ENCODE data around the gene KLF3.

The KLF3 gene

GRCh38 chr4:38674258-38675144 is 10.5 kb downstream of the KLF3 start:
- no peak for DNase-seq

GRCh38 chr4:38675146-38676121 is 11.4 kb downstream of the KLF3 start:
- DNase-seq, result peak; percentile 1

GRCh38 chr4:38676986-38677385 is 13.0 kb downstream of the KLF3 start:
- no peak for DNase-seq

GRCh38 chr4:38677441-38677840 is 13.4 kb downstream of the KLF3 start:
- DNase-seq, result no peak

- DNase-seq, result no peak
These were observed 14.1 kb downstream of the KLF3 start for GRCh38 chr4:38678078-38678477.

GRCh38 chr4:38679921-38680320 is 15.9 kb downstream of the KLF3 start:
- no peak for DNase-seq

GRCh38 chr4:38681281-38681991 is 17.4 kb downstream of the KLF3 start:
- no peak for DNase-seq

GRCh38 chr4:38682336-38682735 is 18.3 kb downstream of the KLF3 start:
- DNase-seq, result no peak

- DNase-seq, result no peak
These were observed 19.3 kb downstream of the KLF3 start for GRCh38 chr4:38683276-38683675.

- DNase-seq, result no peak
These were observed 20.3 kb downstream of the KLF3 start for GRCh38 chr4:38684271-38684670.

- DNase-seq, result no peak
These were observed 21.2 kb downstream of the KLF3 start for GRCh38 chr4:38684951-38685844.

- DNase-seq, result no peak
These were observed 22.7 kb downstream of the KLF3 start for GRCh38 chr4:38686682-38687081.

- no peak for DNase-seq
These were observed 23.6 kb downstream of the KLF3 start for GRCh38 chr4:38687571-38688011.

- DNase-seq, result no peak
These were observed 24.8 kb downstream of the KLF3 start for GRCh38 chr4:38688676-38689355.

- no peak for DNase-seq
These were observed 27.4 kb downstream of the KLF3 start for GRCh38 chr4:38691251-38692008.

GRCh38 chr4:38692421-38692820 is 28.4 kb downstream of the KLF3 start:
- no peak for DNase-seq

- no peak for DNase-seq
These were observed 29.6 kb downstream of the KLF3 start for GRCh38 chr4:38693569-38693968.

GRCh38 chr4:38694330-38694729 is 30.3 kb downstream of the KLF3 start:
- DNase-seq, result no peak

- no peak for DNase-seq
These were observed 31.8 kb downstream of the KLF3 start for GRCh38 chr4:38695809-38696208.

- no peak for DNase-seq
These were observed 32.7 kb downstream of the KLF3 start for GRCh38 chr4:38696697-38697096.

Data from SIG-M5 (cell line).